WTC11 (cell line): Measurements from ENCODE around the gene DHRSX. TPM values are rescaled to one million over a fixed set of nuclear protein-coding genes. Genes with fewer than 3 reads are reported as not detected.

Source experiments
- ATAC-seq: fragments of 200-7000 bp; cut with Tn5 transposase; 2 replicates; pipeline ENCODE4 v1.10.0; 2021; ENCODE audit warnings: mild to moderate bottlenecking, moderate library complexity
- CTCF ChIA-PET: fragments of 300-600 bp; sonication (Branson Sonifier 250); formaldehyde crosslinking; loops from one replicate; lab custom pipeline; 2021; ENCODE audit warnings: antibody characterized with exemption; lab: Charles Lee
- POLR2A ChIA-PET: fragments of 350-600 bp; sonication (Branson Sonifier 250); formaldehyde crosslinking; loops from one replicate; lab custom pipeline; 2021; ENCODE audit warnings: antibody characterized with exemption; lab: Charles Lee
- DNase-seq: peaks from one replicate; pipeline ENCODE4 v3.0.0; 2021; ENCODE audit warnings: low spot score
- H3K27ac Mint-ChIP-seq: 2 replicates; pipeline ENCODE4 v1.8.0; 2021; ENCODE audit warnings: mixed read lengths
- H3K27me3 Mint-ChIP-seq: 2 replicates; pipeline ENCODE4 v1.8.0; 2021; ENCODE audit warnings: low read depth, mild to moderate bottlenecking, moderate library complexity, mixed read lengths
- H3K36me3 Mint-ChIP-seq: 2 replicates; pipeline ENCODE4 v1.8.0; 2021; ENCODE audit warnings: mixed read lengths
- H3K4me1 Mint-ChIP-seq: 2 replicates; pipeline ENCODE4 v1.8.0; 2022; ENCODE audit warnings: mixed read lengths
- H3K4me3 Mint-ChIP-seq: 2 replicates; pipeline ENCODE4 v1.8.0; 2021; ENCODE audit warnings: mild to moderate bottlenecking, moderate library complexity, mixed read lengths
- H3K9me3 Mint-ChIP-seq: 2 replicates; pipeline ENCODE4 v1.8.0; 2021; ENCODE audit warnings: mixed read lengths
- CBFB ChIP-seq: sonication (generic); formaldehyde crosslinking; IDR thresholded peaks from 2 replicates; pipeline ENCODE4 v1.8.1; 2022; ENCODE audit warnings: mild to moderate bottlenecking, low read depth, missing genetic modification reagents
- GRHL2 ChIP-seq: fragments of 250-450 bp; sonication (Bioruptor Pico); IDR thresholded peaks from 2 replicates; pipeline ENCODE4 v1.8.0; 2022; ENCODE audit warnings: mild to moderate bottlenecking, moderate library complexity; ENCODE audit not compliant: insufficient replicate concordance, severe bottlenecking
- GTF2I ChIP-seq: fragments of 250-450 bp; sonication (Bioruptor Pico); conservative IDR thresholded peaks from 2 replicates; pipeline ENCODE4 v1.4.0; 2021; ENCODE audit warnings: mild to moderate bottlenecking
- HMGA2 ChIP-seq: fragments of 250-450 bp; sonication (Bioruptor Pico); IDR thresholded peaks from 2 replicates; pipeline ENCODE4 v1.4.0; 2021; ENCODE audit warnings: mild to moderate bottlenecking, moderate library complexity
- MXD4 ChIP-seq: fragments of 250-450 bp; sonication (Bioruptor Pico); IDR thresholded peaks from 2 replicates; pipeline ENCODE4 v1.8.0; 2021; ENCODE audit warnings: mild to moderate bottlenecking, moderate library complexity, borderline replicate concordance
- NFATC4 ChIP-seq: fragments of 250-450 bp; sonication (Bioruptor Pico); IDR thresholded peaks from 2 replicates; pipeline ENCODE4 v1.9.0; 2021; ENCODE audit warnings: mild to moderate bottlenecking
- SMAD3 ChIP-seq: sonication (generic); formaldehyde crosslinking; IDR thresholded peaks from 2 replicates; pipeline ENCODE4 v1.8.0; 2022; ENCODE audit warnings: missing genetic modification reagents, mild to moderate bottlenecking, borderline replicate concordance
- SMAD4 ChIP-seq: sonication (generic); formaldehyde crosslinking; IDR thresholded peaks from 2 replicates; pipeline ENCODE4 v1.8.0; 2022; ENCODE audit warnings: mild to moderate bottlenecking, missing genetic modification reagents
- TEAD4 ChIP-seq: sonication (generic); formaldehyde crosslinking; IDR thresholded peaks from 2 replicates; pipeline ENCODE4 v1.8.0; 2022; ENCODE audit warnings: mild to moderate bottlenecking, missing genetic modification reagents
- TP53 ChIP-seq: sonication (generic); formaldehyde crosslinking; IDR thresholded peaks from 2 replicates; pipeline ENCODE4 v1.8.1; 2023; ENCODE audit warnings: mild to moderate bottlenecking, missing genetic modification reagents
- ZNF138 ChIP-seq: sonication (generic); formaldehyde crosslinking; conservative IDR thresholded peaks from 2 replicates; pipeline ENCODE4 v1.8.1; 2022; ENCODE audit warnings: mild to moderate bottlenecking, moderate library complexity, missing genetic modification reagents
- ZNF219 ChIP-seq: sonication (generic); formaldehyde crosslinking; IDR thresholded peaks from 2 replicates; pipeline ENCODE4 v1.8.0; 2023; ENCODE audit warnings: missing genetic modification reagents, mild to moderate bottlenecking, borderline replicate concordance
- ZNF396 ChIP-seq: fragments of 250-450 bp; sonication (Bioruptor Pico); IDR thresholded peaks from 2 replicates; pipeline ENCODE4 v1.8.0; 2021; ENCODE audit warnings: mild to moderate bottlenecking, moderate library complexity, borderline replicate concordance
- ZNF423 ChIP-seq: fragments of 250-450 bp; sonication (Bioruptor Pico); IDR thresholded peaks from 2 replicates; pipeline ENCODE4 v2.1.2; 2022; ENCODE audit warnings: mild to moderate bottlenecking, moderate library complexity
- total RNA-seq: library from RNA; stranded (reverse); gene quantifications from 3 replicates; pipeline ENCODE4 v1.2.3, GENCODE V29; 2021
- TF ChIP-seq, protein P1 (sequence below): fragments of 250-450 bp; sonication (Bioruptor Pico); IDR thresholded peaks from 2 replicates; pipeline ENCODE4 v1.9.0; 2021; ENCODE audit warnings: moderate library complexity, mild to moderate bottlenecking, inconsistent platforms, borderline replicate concordance
- TF ChIP-seq, protein P2 (sequence below): fragments of 250-450 bp; sonication (Bioruptor Pico); IDR thresholded peaks from 2 replicates; pipeline ENCODE4 v1.9.0; 2021; ENCODE audit warnings: mild to moderate bottlenecking
- TF ChIP-seq, protein P3 (sequence below): sonication (generic); formaldehyde crosslinking; IDR thresholded peaks from 2 replicates; pipeline ENCODE4 v1.8.1; 2022; ENCODE audit warnings: mild to moderate bottlenecking, missing genetic modification reagents, moderate library complexity, borderline replicate concordance
- TF ChIP-seq, protein P4 (sequence below): sonication (generic); formaldehyde crosslinking; IDR thresholded peaks from 2 replicates; pipeline ENCODE4 v1.8.1; 2023; ENCODE audit warnings: mild to moderate bottlenecking, missing genetic modification reagents, moderate library complexity
- TF ChIP-seq, protein P5 (sequence below): fragments of 250-450 bp; sonication (Bioruptor Pico); IDR thresholded peaks from 2 replicates; pipeline ENCODE4 v1.9.0; 2021; ENCODE audit warnings: mild to moderate bottlenecking, borderline replicate concordance
- TF ChIP-seq, protein P6 (sequence below): fragments of 250-450 bp; sonication (Bioruptor Pico); IDR thresholded peaks from 2 replicates; pipeline ENCODE4 v1.9.0; 2021; ENCODE audit warnings: mild to moderate bottlenecking

The DHRSX gene
- total RNA-seq, 1 experiment from 2014 or later = 28.2 TPM

DNA sequence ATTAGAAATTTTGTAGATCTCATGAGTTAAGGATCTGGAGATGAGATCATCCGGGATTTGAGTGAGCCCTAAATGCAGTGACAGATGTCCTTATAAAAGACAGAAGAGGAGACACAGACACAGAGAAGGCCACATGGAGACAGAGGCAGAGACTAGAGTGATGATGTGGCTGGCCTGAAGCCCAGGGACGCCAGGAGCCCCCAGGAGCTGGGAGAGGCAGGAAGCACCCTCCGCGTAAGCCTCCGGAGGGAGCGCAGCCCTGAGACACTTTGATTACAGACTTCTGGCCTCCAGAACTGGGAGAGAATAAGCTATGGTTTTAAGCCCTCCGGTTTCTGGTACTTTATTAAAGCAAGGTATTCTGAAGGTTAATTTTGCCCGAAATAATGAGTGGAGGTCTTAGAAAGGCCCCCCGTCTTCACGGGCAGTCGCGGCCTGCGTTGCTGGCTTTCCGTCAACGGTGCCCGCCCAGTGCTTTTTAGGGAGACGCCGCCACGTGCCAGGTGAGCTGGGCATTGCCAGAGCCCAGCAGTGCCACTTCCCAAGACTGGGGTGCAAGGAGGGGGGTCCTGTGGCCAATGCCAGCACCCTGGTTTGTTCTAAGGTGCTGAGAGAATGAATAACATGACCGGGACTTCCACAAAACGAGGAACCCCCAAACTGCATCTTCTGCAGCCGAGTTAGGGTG, 8.1 kb downstream of the DHRSX start:
- H3K4me3 Mint-ChIP-seq = no peak overlapping the region
- peaks cover 26% of the 10 kb centered on the region for H3K4me1 Mint-ChIP-seq
- ATAC-seq = no peak; the same call in 1 of the 2 replicates
- CTCF ChIA-PET = no interaction called here
- peaks cover 38% of the 10 kb centered on the region for H3K36me3 Mint-ChIP-seq
- no peaks in the 10 kb centered on the region for H3K9me3 Mint-ChIP-seq
- TF ChIP-seq, protein P1, sequence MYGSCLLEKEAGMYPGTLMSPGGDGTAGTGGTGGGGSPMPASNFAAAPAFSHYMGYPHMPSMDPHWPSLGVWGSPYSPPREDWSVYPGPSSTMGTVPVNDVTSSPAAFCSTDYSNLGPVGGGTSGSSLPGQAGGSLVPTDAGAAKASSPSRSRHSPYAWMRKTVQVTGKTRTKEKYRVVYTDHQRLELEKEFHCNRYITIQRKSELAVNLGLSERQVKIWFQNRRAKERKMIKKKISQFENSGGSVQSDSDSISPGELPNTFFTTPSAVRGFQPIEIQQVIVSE (CRISPR knock-in tag) = no peak
- TF ChIP-seq GRHL2 (CRISPR knock-in tag) (no peak), SMAD4 (no peak), ZNF423 (no peak), TP53 (CRISPR knock-in tag) (no peak), HMGA2 (CRISPR knock-in tag) (no peak), ZNF219 (CRISPR knock-in tag) (no peak), NFATC4 (CRISPR knock-in tag) (no peak), GTF2I (CRISPR knock-in tag) (no peak), ZNF138 (CRISPR knock-in tag) (no peak), ZNF396 (no peak), CBFB (CRISPR knock-in tag) (no peak), SMAD3 (CRISPR knock-in tag) (no peak), MXD4 (CRISPR knock-in tag) (no peak), TEAD4 (CRISPR knock-in tag) (no peak)
- TF ChIP-seq, protein P2, sequence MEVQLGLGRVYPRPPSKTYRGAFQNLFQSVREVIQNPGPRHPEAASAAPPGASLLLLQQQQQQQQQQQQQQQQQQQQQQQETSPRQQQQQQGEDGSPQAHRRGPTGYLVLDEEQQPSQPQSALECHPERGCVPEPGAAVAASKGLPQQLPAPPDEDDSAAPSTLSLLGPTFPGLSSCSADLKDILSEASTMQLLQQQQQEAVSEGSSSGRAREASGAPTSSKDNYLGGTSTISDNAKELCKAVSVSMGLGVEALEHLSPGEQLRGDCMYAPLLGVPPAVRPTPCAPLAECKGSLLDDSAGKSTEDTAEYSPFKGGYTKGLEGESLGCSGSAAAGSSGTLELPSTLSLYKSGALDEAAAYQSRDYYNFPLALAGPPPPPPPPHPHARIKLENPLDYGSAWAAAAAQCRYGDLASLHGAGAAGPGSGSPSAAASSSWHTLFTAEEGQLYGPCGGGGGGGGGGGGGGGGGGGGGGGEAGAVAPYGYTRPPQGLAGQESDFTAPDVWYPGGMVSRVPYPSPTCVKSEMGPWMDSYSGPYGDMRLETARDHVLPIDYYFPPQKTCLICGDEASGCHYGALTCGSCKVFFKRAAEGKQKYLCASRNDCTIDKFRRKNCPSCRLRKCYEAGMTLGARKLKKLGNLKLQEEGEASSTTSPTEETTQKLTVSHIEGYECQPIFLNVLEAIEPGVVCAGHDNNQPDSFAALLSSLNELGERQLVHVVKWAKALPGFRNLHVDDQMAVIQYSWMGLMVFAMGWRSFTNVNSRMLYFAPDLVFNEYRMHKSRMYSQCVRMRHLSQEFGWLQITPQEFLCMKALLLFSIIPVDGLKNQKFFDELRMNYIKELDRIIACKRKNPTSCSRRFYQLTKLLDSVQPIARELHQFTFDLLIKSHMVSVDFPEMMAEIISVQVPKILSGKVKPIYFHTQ (CRISPR knock-in tag) = no peak
- TF ChIP-seq, protein P3, sequence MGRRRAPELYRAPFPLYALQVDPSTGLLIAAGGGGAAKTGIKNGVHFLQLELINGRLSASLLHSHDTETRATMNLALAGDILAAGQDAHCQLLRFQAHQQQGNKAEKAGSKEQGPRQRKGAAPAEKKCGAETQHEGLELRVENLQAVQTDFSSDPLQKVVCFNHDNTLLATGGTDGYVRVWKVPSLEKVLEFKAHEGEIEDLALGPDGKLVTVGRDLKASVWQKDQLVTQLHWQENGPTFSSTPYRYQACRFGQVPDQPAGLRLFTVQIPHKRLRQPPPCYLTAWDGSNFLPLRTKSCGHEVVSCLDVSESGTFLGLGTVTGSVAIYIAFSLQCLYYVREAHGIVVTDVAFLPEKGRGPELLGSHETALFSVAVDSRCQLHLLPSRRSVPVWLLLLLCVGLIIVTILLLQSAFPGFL (CRISPR knock-in tag) = no peak
- TF ChIP-seq, protein P4, sequence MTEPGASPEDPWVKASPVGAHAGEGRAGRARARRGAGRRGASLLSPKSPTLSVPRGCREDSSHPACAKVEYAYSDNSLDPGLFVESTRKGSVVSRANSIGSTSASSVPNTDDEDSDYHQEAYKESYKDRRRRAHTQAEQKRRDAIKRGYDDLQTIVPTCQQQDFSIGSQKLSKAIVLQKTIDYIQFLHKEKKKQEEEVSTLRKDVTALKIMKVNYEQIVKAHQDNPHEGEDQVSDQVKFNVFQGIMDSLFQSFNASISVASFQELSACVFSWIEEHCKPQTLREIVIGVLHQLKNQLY = no peak
- TF ChIP-seq, protein P5, sequence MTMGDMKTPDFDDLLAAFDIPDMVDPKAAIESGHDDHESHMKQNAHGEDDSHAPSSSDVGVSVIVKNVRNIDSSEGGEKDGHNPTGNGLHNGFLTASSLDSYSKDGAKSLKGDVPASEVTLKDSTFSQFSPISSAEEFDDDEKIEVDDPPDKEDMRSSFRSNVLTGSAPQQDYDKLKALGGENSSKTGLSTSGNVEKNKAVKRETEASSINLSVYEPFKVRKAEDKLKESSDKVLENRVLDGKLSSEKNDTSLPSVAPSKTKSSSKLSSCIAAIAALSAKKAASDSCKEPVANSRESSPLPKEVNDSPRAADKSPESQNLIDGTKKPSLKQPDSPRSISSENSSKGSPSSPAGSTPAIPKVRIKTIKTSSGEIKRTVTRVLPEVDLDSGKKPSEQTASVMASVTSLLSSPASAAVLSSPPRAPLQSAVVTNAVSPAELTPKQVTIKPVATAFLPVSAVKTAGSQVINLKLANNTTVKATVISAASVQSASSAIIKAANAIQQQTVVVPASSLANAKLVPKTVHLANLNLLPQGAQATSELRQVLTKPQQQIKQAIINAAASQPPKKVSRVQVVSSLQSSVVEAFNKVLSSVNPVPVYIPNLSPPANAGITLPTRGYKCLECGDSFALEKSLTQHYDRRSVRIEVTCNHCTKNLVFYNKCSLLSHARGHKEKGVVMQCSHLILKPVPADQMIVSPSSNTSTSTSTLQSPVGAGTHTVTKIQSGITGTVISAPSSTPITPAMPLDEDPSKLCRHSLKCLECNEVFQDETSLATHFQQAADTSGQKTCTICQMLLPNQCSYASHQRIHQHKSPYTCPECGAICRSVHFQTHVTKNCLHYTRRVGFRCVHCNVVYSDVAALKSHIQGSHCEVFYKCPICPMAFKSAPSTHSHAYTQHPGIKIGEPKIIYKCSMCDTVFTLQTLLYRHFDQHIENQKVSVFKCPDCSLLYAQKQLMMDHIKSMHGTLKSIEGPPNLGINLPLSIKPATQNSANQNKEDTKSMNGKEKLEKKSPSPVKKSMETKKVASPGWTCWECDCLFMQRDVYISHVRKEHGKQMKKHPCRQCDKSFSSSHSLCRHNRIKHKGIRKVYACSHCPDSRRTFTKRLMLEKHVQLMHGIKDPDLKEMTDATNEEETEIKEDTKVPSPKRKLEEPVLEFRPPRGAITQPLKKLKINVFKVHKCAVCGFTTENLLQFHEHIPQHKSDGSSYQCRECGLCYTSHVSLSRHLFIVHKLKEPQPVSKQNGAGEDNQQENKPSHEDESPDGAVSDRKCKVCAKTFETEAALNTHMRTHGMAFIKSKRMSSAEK (CRISPR knock-in tag) = no peak
- TF ChIP-seq, protein P6, sequence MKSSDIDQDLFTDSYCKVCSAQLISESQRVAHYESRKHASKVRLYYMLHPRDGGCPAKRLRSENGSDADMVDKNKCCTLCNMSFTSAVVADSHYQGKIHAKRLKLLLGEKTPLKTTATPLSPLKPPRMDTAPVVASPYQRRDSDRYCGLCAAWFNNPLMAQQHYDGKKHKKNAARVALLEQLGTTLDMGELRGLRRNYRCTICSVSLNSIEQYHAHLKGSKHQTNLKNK (CRISPR knock-in tag) = no peak
- TF ChIP-seq, all 79 proteins: peak for 0
- Mint-ChIP-seq H3K27me3 (no peaks in the 10 kb centered on the region), H3K27ac (peak overlapping the region; percentile 85)
- POLR2A ChIA-PET = no interaction called here
- DNase-seq = peak; percentile 5
